SK-N-SH (cell line): Measurements from ENCODE around the gene RBL1. TPM values are rescaled to one million over a fixed set of nuclear protein-coding genes. Genes with fewer than 3 reads are reported as not detected.

Experiments used
- CTCF ChIA-PET: fragments of 300-600, 350-600 bp; formaldehyde crosslinking; extraction: SDS; loops from one replicate; lab custom pipeline; 2021; lab: Yijun Ruan, JAX
- POLR2A ChIA-PET: fragments of 350-600 bp; sonication (Branson Sonifier 250); formaldehyde crosslinking; extraction: SDS; loops from one replicate; lab custom pipeline; 2020; ENCODE audit warnings: antibody characterized with exemption, inconsistent platforms; lab: Yijun Ruan, JAX
- DNase-seq: peaks from one replicate; pipeline ENCODE4 v3.0.0; 2012
- H2AFZ ChIP-seq: fragments of 200-600 bp; sonication (generic); 2 replicates; pipeline ENCODE4 v1.8.1; 2016; ENCODE audit warnings: antibody characterized with exemption, mild to moderate bottlenecking, low read depth
- H3F3A ChIP-seq: fragments of 200-600 bp; sonication (generic); replicated peaks from 2 replicates; pipeline ENCODE3; 2016; ENCODE audit warnings: antibody characterized with exemption, mild to moderate bottlenecking; ENCODE audit not compliant: insufficient read depth
- H3K27ac ChIP-seq, 2 experiments: fragments of 200-500 bp in 1 of 2; fragments of 200-600 bp in 1 of 2; sonication (Bioruptor generic) in 1 of 2; sonication (generic), shearing (Covaris generic) in 1 of 2; 2 replicates each; pipeline versions ENCODE4 v1.5.1 to v1.6.1; 2014 to 2016; ENCODE audit warnings: low read depth in 2 of 2, inconsistent platforms in 1 of 2, low read length in 1 of 2, mild to moderate bottlenecking in 1 of 2, mixed read lengths in 1 of 2
- H3K27me3 ChIP-seq: fragments of 200-600 bp; sonication (generic), shearing (Covaris generic); 2 replicates; pipeline ENCODE4 v1.6.1; 2016; ENCODE audit warnings: mixed run types; ENCODE audit not compliant: insufficient read depth
- H3K36me3 ChIP-seq, 2 experiments: fragments of 200-500 bp in 1 of 2; fragments of 200-600 bp in 1 of 2; sonication (Bioruptor generic) in 1 of 2; sonication (generic) in 1 of 2; replicated peaks in 1 of 2; 2 replicates each; pipeline versions ENCODE3 to v1.5.1; 2014 to 2016; ENCODE audit warnings: low read length in 1 of 2, mild to moderate bottlenecking in 1 of 2; ENCODE audit not compliant: insufficient read depth in 2 of 2, control insufficient read depth in 1 of 2
- H3K4me1 ChIP-seq, 2 experiments: fragments of 200-500 bp in 1 of 2; fragments of 200-600 bp in 1 of 2; sonication (Bioruptor generic) in 1 of 2; sonication (generic), shearing (Covaris generic) in 1 of 2; 2 replicates each; pipeline versions ENCODE4 v1.5.1 to v1.6.1; 2014 to 2016; ENCODE audit warnings: low read depth in 1 of 2, low read length in 1 of 2, mixed run types in 1 of 2; ENCODE audit not compliant: insufficient read depth in 2 of 2, control insufficient read depth in 1 of 2
- H3K4me2 ChIP-seq: fragments of 200-600 bp; sonication (generic), shearing (Covaris generic); 2 replicates; pipeline ENCODE4 v1.6.1; 2017; ENCODE audit warnings: mixed run types
- H3K4me3 ChIP-seq, 2 experiments: fragments of 200-500 bp in 1 of 2; fragments of 200-600 bp in 1 of 2; sonication (Bioruptor generic) in 1 of 2; sonication (generic), shearing (Covaris generic) in 1 of 2; 2 replicates each; pipeline versions ENCODE4 v1.5.1 to v1.8.1; 2014 to 2016; ENCODE audit warnings: low read depth in 2 of 2, inconsistent platforms in 1 of 2, low read length in 1 of 2, mild to moderate bottlenecking in 1 of 2, mixed read lengths in 1 of 2, moderate library complexity in 1 of 2
- H3K79me2 ChIP-seq: fragments of 200-600 bp; sonication (generic); 2 replicates; pipeline ENCODE4 v1.8.1; 2017; ENCODE audit warnings: mild to moderate bottlenecking; ENCODE audit not compliant: insufficient read depth
- H3K9ac ChIP-seq: fragments of 200-600 bp; sonication (generic); 2 replicates; pipeline ENCODE4 v1.6.1; 2017; ENCODE audit warnings: mixed run types
- H3K9me2 ChIP-seq: fragments of 200-600 bp; sonication (generic); 2 replicates; pipeline ENCODE4 v1.6.1; 2017; ENCODE audit warnings: mixed run types
- H3K9me3 ChIP-seq: fragments of 200-600 bp; sonication (generic); 2 replicates; pipeline ENCODE4 v1.6.1; 2017; ENCODE audit warnings: mixed run types, mild to moderate bottlenecking, moderate library complexity
- H4K20me1 ChIP-seq: fragments of 200-600 bp; sonication (generic); 2 replicates; pipeline ENCODE4 v1.6.1; 2017; ENCODE audit warnings: mild to moderate bottlenecking, mixed run types; ENCODE audit not compliant: insufficient read depth
- ELF1 ChIP-seq: IDR thresholded peaks from 2 replicates; pipeline ENCODE4 v1.4.0; 2012
- EZH2phosphoT487 ChIP-seq: fragments of 200-600 bp; sonication (generic); IDR thresholded peaks from 2 replicates; pipeline ENCODE4 v1.6.1; 2017; ENCODE audit warnings: low read depth, mixed run types, mild to moderate bottlenecking, antibody characterized with exemption, moderate library complexity, borderline replicate concordance
- POLR2AphosphoS5 ChIP-seq: IDR thresholded peaks from 2 replicates; pipeline ENCODE4 v1.6.1; 2012; ENCODE audit warnings: low read depth, low read length
- RAD21 ChIP-seq: IDR thresholded peaks from 2 replicates; pipeline ENCODE4 v1.6.1; 2012; ENCODE audit warnings: mild to moderate bottlenecking, low read length
- TCF12 ChIP-seq: IDR thresholded peaks from 2 replicates; pipeline ENCODE4 v1.4.0; 2012
- WGBS: methylation state at CpG from one replicate; pipeline ENCODE4 v1.1.6; 2017; ENCODE audit warnings: low lambda C conversion rate; 5-methylcytosine and 5-hydroxymethylcytosine counted together
- polyA plus RNA-seq, 3 experiments: library from polyadenylated mRNA; depleted of rRNA; stranded (reverse); fragments of >200 nt; gene quantifications; 2 replicates each; pipeline ENCODE4 v1.2.3, GENCODE V29; 2012
- TF ChIP-seq, protein P1 (sequence below): IDR thresholded peaks from 2 replicates; pipeline ENCODE4 v1.4.0; 2012; ENCODE audit warnings: low read depth, borderline replicate concordance
- TF ChIP-seq, protein P2 (sequence below): fragments of 200-600 bp; sonication (generic); IDR thresholded peaks from 2 replicates; pipeline ENCODE4 v1.6.1; 2017; ENCODE audit warnings: antibody characterized with exemption, mild to moderate bottlenecking, moderate library complexity

Gene RBL1
- polyA plus RNA-seq, 1 of the 3 experiments (the other 2 are of a cell fraction), result 2.5 TPM

DNA sequence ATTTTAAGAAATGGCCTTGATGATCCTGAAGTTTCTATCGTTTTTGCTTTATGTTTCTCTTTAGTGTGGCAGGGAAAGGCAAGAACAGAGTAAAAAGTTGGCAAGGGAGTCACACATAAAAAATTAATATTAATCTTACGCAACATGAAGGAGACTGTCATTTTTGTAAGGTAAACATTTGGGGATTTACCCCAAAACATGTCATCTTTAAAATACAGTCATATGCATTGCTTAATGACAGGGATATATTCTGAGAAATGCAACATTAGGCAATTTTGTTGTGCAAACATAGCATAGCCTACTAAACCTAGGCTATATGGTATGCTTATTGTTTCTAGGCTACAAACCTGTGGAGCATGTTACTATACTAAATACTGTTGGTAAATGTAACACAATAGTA, 5.4 kb downstream of the RBL1 start:
- no peaks in the 10 kb centered on the region for H3K9me3 ChIP-seq
- no peaks in the 10 kb centered on the region for H3K27me3 ChIP-seq
- H3K9ac ChIP-seq, result no peak overlapping the region
- H3F3A ChIP-seq, result no peaks in the 10 kb centered on the region
- no peak overlapping the region for H3K4me3 ChIP-seq
- no peaks in the 10 kb centered on the region for H3K9me2 ChIP-seq
- no peak overlapping the region for H3K27ac ChIP-seq
- no peak overlapping the region for H2AFZ ChIP-seq
- peaks cover 0 to 12% of the 10 kb centered on the region in 2 experiments for H3K36me3 ChIP-seq
- no peak overlapping the region for H3K4me2 ChIP-seq
- 95% methylated on average over 2 of the region's 2 CpGs for WGBS
- CTCF ChIA-PET, result no interaction called here
- peaks cover 4 to 7% of the 10 kb centered on the region in 2 experiments; a peak in 2 of 4 replicates for H3K4me1 ChIP-seq
- POLR2A ChIA-PET, result no interaction called here
- H3K79me2 ChIP-seq, result peaks cover 59% of the 10 kb centered on the region
- DNase-seq, result no peak
- H4K20me1 ChIP-seq, result no peaks in the 10 kb centered on the region
- no peak for TF ChIP-seq TCF12
- no peak for TF ChIP-seq POLR2AphosphoS5
- TF ChIP-seq, protein P1, sequence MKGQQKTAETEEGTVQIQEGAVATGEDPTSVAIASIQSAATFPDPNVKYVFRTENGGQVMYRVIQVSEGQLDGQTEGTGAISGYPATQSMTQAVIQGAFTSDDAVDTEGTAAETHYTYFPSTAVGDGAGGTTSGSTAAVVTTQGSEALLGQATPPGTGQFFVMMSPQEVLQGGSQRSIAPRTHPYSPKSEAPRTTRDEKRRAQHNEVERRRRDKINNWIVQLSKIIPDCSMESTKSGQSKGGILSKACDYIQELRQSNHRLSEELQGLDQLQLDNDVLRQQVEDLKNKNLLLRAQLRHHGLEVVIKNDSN, result no peak
- no peak for TF ChIP-seq EZH2phosphoT487
- no peak for TF ChIP-seq ELF1

- CTCF ChIA-PET, result interaction anchor here (0.7 to 1.1 kb wide), 3 partner anchors 11 to 25 kb away, joined by 3 to 5 read pairs (median 4); no protein-coding TSS in a partner anchor
- DNase-seq, result peak; percentile 23
- H3K79me2 ChIP-seq, result peaks cover 39% of the 10 kb centered on the region
Measured at GRCh38 chr20:37081717-37082289, 14.0 kb downstream of the RBL1 start.

More at GRCh38 chr20:37081717-37082289, 14.0 kb downstream of the RBL1 start:
- no peaks in the 10 kb centered on the region for H4K20me1 ChIP-seq
- H3K4me2 ChIP-seq, result no peak overlapping the region
- 78% methylated on average over 4 of the region's 5 CpGs for WGBS
- no peaks in the 10 kb centered on the region for H3K9me2 ChIP-seq
- H3K4me3 ChIP-seq, result no peak overlapping the region
- H3K4me1 ChIP-seq, result no peaks in the 10 kb centered on the region
- H3K9me3 ChIP-seq, result no peaks in the 10 kb centered on the region
- H3F3A ChIP-seq, result no peaks in the 10 kb centered on the region
- H3K27me3 ChIP-seq, result no peaks in the 10 kb centered on the region
- H3K27ac ChIP-seq, result no peak overlapping the region
- H3K9ac ChIP-seq, result no peak overlapping the region
- POLR2A ChIA-PET, result no interaction called here
- peaks cover 0 to 13% of the 10 kb centered on the region in 2 experiments for H3K36me3 ChIP-seq
- no peak overlapping the region for H2AFZ ChIP-seq
- peak; percentile 31; the same call in 1 of the 2 replicates for TF ChIP-seq RAD21
- no peak for TF ChIP-seq POLR2AphosphoS5
- TF ChIP-seq, protein P2, sequence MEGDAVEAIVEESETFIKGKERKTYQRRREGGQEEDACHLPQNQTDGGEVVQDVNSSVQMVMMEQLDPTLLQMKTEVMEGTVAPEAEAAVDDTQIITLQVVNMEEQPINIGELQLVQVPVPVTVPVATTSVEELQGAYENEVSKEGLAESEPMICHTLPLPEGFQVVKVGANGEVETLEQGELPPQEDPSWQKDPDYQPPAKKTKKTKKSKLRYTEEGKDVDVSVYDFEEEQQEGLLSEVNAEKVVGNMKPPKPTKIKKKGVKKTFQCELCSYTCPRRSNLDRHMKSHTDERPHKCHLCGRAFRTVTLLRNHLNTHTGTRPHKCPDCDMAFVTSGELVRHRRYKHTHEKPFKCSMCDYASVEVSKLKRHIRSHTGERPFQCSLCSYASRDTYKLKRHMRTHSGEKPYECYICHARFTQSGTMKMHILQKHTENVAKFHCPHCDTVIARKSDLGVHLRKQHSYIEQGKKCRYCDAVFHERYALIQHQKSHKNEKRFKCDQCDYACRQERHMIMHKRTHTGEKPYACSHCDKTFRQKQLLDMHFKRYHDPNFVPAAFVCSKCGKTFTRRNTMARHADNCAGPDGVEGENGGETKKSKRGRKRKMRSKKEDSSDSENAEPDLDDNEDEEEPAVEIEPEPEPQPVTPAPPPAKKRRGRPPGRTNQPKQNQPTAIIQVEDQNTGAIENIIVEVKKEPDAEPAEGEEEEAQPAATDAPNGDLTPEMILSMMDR, result peak; percentile 50
